PC-9 (cell line): ENCODE data around the gene TENM4. TPM values are rescaled to one million over a fixed set of nuclear protein-coding genes. Genes with fewer than 3 reads are reported as not detected.

ENCODE experiments used
- BruUV-seq: library from RNA; stranded (reverse); fragments of 400-500 nt; replicated peaks from 2 replicates; lab custom pipeline; 2021; lab: Mats Ljungman, UMichigan
- CTCF ChIA-PET: fragments of 300-600 bp; sonication (Branson Sonifier 250); formaldehyde crosslinking; loops from one replicate; lab custom pipeline; 2022; ENCODE audit warnings: antibody characterized with exemption; lab: Charles Lee
- POLR2A ChIA-PET: fragments of 300-600 bp; sonication (Branson Sonifier 250); formaldehyde crosslinking; loops from one replicate; lab custom pipeline; 2022; ENCODE audit warnings: antibody characterized with exemption; ENCODE audit not compliant: unreplicated experiment; lab: Charles Lee
- DNase-seq, 2 experiments: peaks; one replicate each; pipeline versions ENCODE4 v3.0.0 to v3.0.0-alpha.2; 2015 to 2022; ENCODE audit warnings: mixed read lengths in 1 of 2
- H2AFZ ChIP-seq: fragments of 200-600 bp; sonication (generic); 2 replicates; pipeline ENCODE4 v1.8.1; 2017; ENCODE audit warnings: antibody characterized with exemption
- H3F3A ChIP-seq: fragments of 200-600 bp; sonication (generic); 2 replicates; pipeline ENCODE4 v1.8.1; 2017; ENCODE audit warnings: antibody characterized with exemption, mild to moderate bottlenecking, low read depth; ENCODE audit not compliant: insufficient read depth
- H3K27ac ChIP-seq: fragments of 200-600 bp; sonication (generic); 2 replicates; pipeline ENCODE4 v1.6.1; 2016; ENCODE audit warnings: mixed run types
- H3K27me3 ChIP-seq: fragments of 200-600 bp; sonication (generic); 2 replicates; pipeline ENCODE4 v1.6.1; 2016; ENCODE audit warnings: low read depth, mixed run types; ENCODE audit not compliant: insufficient read depth
- H3K36me3 ChIP-seq: fragments of 200-600 bp; sonication (generic); 2 replicates; pipeline ENCODE4 v1.6.1; 2016; ENCODE audit warnings: low read depth, mixed run types
- H3K4me1 ChIP-seq: fragments of 200-600 bp; sonication (generic); replicated peaks from 2 replicates; pipeline ENCODE4 v1.6.1; 2016; ENCODE audit warnings: mixed run types; ENCODE audit not compliant: insufficient read depth
- H3K4me2 ChIP-seq: fragments of 200-600 bp; sonication (generic); 2 replicates; pipeline ENCODE4 v1.6.1; 2017; ENCODE audit warnings: mixed run types
- H3K4me3 ChIP-seq: fragments of 200-600 bp; sonication (generic); 2 replicates; pipeline ENCODE4 v1.6.1; 2016; ENCODE audit warnings: mixed run types
- H3K79me2 ChIP-seq: fragments of 200-600 bp; sonication (generic); 2 replicates; pipeline ENCODE4 v1.6.1; 2017; ENCODE audit warnings: low read depth, mixed run types
- H3K9me2 ChIP-seq: fragments of 200-600 bp; sonication (generic); 2 replicates; pipeline ENCODE4 v1.8.1; 2017; ENCODE audit warnings: mild to moderate bottlenecking; ENCODE audit not compliant: insufficient read depth
- H3K9me3 ChIP-seq: fragments of 200-600 bp; sonication (generic); 2 replicates; pipeline ENCODE4 v1.8.1; 2016; ENCODE audit warnings: low read depth; ENCODE audit not compliant: insufficient read depth
- H4K20me1 ChIP-seq: fragments of 200-600 bp; sonication (generic); 2 replicates; pipeline ENCODE4 v1.8.1; 2017; ENCODE audit not compliant: insufficient read depth
- EZH2 ChIP-seq: fragments of 200-600 bp; sonication (generic); IDR thresholded peaks from 2 replicates; pipeline ENCODE4 v1.8.0; 2017; ENCODE audit warnings: antibody characterized with exemption, low read depth
- intact Hi-C: fragments of 100-400 bp; cut with micrococcal nuclease; formaldehyde crosslinking; loops from one replicate; pipeline ENCODE4 v1.10.0; 2022; ENCODE audit not compliant: unreplicated experiment
- total RNA-seq: library from RNA; stranded (reverse); gene quantifications from 2 replicates; pipeline ENCODE4 v1.2.3, GENCODE V29; 2021
- TF ChIP-seq, protein P1 (sequence below): fragments of 200-600 bp; sonication (generic); conservative IDR thresholded peaks from 2 replicates; pipeline ENCODE4 v1.6.1; 2017; ENCODE audit warnings: mixed run types, antibody characterized with exemption, mild to moderate bottlenecking, moderate library complexity

The TENM4 gene
- total RNA-seq, 1 experiment from 2014 or later = not detected

DNA sequence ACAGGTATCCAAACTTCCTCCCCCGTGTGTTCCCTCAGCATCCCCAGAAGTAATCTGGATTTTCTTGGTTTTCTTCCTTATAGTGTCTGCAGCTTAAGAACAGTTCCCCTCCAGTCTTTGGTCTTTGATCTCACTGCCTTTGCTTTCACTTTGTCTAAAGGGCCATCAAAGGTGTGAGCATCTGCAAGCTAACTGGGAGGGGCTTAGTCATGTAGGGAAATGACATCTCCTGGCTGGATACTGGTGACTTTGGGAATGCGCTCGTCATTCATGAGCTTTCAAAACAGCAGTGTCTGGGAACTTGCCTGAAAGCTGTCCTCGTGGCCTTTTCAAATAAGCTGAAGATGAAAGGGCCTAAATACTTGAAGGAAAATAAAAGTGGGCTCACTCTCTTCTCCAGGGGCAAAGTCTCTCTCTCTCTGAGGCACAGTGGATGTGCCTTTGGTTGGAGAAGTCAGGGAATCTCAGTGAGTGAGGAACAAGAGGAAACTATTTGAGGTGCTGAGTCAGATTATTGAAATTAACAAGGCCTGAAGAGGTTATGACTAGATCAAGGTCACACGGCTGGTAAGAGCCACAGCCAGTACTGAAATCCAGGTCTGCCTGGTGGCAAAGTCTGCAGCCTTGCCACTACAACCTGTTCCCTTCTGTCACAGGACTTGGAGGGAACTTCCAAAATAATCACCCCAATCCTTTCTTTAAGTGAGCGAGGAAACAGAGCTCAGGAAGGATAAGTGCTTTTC, 45.6 kb upstream of the TENM4 start:
- Histone ChIP-seq H3K79me2 (no peaks in the 10 kb centered on the region), H3K4me2 (no peak overlapping the region), H4K20me1 (no peaks in the 10 kb centered on the region; the same call in 1 of the 2 replicates), H3K36me3 (no peaks in the 10 kb centered on the region), H3K9me3 (no peaks in the 10 kb centered on the region), H3F3A (no peaks in the 10 kb centered on the region), H3K9me2 (no peaks in the 10 kb centered on the region), H3K27ac (no peak overlapping the region), H2AFZ (0 out of 2 replicates have a peak overlapping the region, but pooled peaks have one; percentile 1), H3K27me3 (peaks cover 40% of the 10 kb centered on the region), H3K4me3 (no peak overlapping the region), H3K4me1 (no peaks in the 10 kb centered on the region)
- intact Hi-C loops = no loop called here
- TF ChIP-seq, protein P1, sequence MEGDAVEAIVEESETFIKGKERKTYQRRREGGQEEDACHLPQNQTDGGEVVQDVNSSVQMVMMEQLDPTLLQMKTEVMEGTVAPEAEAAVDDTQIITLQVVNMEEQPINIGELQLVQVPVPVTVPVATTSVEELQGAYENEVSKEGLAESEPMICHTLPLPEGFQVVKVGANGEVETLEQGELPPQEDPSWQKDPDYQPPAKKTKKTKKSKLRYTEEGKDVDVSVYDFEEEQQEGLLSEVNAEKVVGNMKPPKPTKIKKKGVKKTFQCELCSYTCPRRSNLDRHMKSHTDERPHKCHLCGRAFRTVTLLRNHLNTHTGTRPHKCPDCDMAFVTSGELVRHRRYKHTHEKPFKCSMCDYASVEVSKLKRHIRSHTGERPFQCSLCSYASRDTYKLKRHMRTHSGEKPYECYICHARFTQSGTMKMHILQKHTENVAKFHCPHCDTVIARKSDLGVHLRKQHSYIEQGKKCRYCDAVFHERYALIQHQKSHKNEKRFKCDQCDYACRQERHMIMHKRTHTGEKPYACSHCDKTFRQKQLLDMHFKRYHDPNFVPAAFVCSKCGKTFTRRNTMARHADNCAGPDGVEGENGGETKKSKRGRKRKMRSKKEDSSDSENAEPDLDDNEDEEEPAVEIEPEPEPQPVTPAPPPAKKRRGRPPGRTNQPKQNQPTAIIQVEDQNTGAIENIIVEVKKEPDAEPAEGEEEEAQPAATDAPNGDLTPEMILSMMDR = no peak
- no peak for TF ChIP-seq EZH2
- ChIA-PET POLR2A (interaction anchor here (0.7 kb wide), 1 partner anchor 1172 kb away, joined by 3 read pairs; no protein-coding TSS in a partner anchor), CTCF (no interaction called here)
- no TSS peak for BruUV-seq
- DNase-seq = no peak

DNA sequence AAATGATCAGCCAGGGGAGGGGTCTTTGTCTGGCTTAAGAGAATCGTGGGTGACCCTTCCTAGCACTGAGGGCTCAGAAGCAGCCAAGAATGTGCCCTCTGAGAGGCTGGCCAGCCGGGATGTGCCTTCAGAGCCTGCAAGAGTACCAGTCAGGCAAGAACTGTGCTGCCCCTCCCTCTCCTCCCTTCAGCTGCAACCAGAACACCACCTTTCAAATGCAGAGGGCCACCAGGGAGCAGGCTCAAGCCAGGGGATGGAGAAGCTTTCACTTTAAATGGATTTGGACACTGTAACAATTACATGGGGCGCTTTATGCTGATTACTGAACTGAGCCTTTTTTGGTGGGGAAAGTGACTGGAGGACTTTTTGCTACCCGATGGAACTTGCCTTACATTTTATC, 44.9 kb upstream of the TENM4 start:
- Histone ChIP-seq H3K4me3 (no peak overlapping the region), H3K27me3 (peaks cover 40% of the 10 kb centered on the region), H3K27ac (no peak overlapping the region), H3K9me2 (no peaks in the 10 kb centered on the region), H4K20me1 (no peaks in the 10 kb centered on the region; the same call in 1 of the 2 replicates), H3K4me2 (no peak overlapping the region), H3K9me3 (no peaks in the 10 kb centered on the region), H3K36me3 (no peaks in the 10 kb centered on the region), H3K79me2 (no peaks in the 10 kb centered on the region), H3K4me1 (no peaks in the 10 kb centered on the region), H3F3A (no peaks in the 10 kb centered on the region), H2AFZ (no peak overlapping the region)
- TF ChIP-seq, protein P1 = no peak
- no peak for TF ChIP-seq EZH2
- ChIA-PET CTCF (no interaction called here), POLR2A (interaction anchor here (0.7 kb wide), 1 partner anchor 1171 kb away, joined by 3 read pairs; no protein-coding TSS in a partner anchor)
- DNase-seq = no peak
- intact Hi-C loops = no loop called here
- no TSS peak for BruUV-seq

DNA sequence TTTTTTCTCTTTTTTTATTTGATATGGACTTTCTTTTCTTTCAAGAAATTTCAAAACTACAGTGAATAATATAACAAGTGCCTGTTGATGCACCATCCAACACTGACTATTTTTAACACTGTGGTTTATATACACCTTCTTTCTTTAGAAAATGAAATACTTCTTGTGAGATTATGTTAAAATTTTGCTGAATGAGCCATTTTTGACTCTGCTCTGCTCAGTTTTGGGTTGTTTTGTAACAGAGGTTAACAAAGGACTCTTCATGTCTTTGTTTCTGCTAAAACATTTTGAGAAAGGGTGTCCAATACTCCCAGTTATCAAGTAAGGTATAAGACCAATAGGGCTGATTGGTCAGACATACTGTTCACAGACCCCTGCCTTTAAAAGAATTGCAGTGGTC, 44.0 kb upstream of the TENM4 start:
- no peak overlapping the region for H3K4me3 ChIP-seq
- H3K79me2 ChIP-seq = no peaks in the 10 kb centered on the region
- no peaks in the 10 kb centered on the region for H3K9me3 ChIP-seq
- intact Hi-C loops = no loop called here
- no TSS peak for BruUV-seq
- no peaks in the 10 kb centered on the region for H3F3A ChIP-seq
- H3K4me2 ChIP-seq = no peak overlapping the region
- TF ChIP-seq, protein P1 = no peak
- TF ChIP-seq EZH2 = no peak
- no peaks in the 10 kb centered on the region for H3K9me2 ChIP-seq
- ChIA-PET CTCF (no interaction called here), POLR2A (no interaction called here)
- no peak overlapping the region for H3K27ac ChIP-seq
- H3K4me1 ChIP-seq = no peaks in the 10 kb centered on the region
- H3K27me3 ChIP-seq = peaks cover 40% of the 10 kb centered on the region
- H4K20me1 ChIP-seq = no peaks in the 10 kb centered on the region; the same call in 1 of the 2 replicates
- H3K36me3 ChIP-seq = no peaks in the 10 kb centered on the region
- no peak for DNase-seq
- no peak overlapping the region for H2AFZ ChIP-seq
